Trophoblast cell (in vitro differentiated cells and primary cell): ENCODE measurements around the gene ZAP70.

Source experiments
- DNase-seq, 2 donors: peaks; one replicate each; pipeline ENCODE4 v3.0.0-alpha.2; 2016
- H2AFZ ChIP-seq: 2 replicates; pipeline ENCODE4 v1.6.1; 2013; ENCODE audit warnings: low read length, moderate library complexity, mild to moderate bottlenecking; ENCODE audit not compliant: insufficient read depth, poor library complexity
- H2AK5ac ChIP-seq: 2 replicates; pipeline ENCODE4 v1.6.1; 2013; ENCODE audit warnings: mild to moderate bottlenecking, low read length
- H2BK120ac ChIP-seq: 2 replicates; pipeline ENCODE4 v1.6.1; 2013; ENCODE audit warnings: low read length, mild to moderate bottlenecking, moderate library complexity; ENCODE audit not compliant: insufficient read depth, poor library complexity
- H2BK12ac ChIP-seq: 2 replicates; pipeline ENCODE4 v1.6.1; 2013; ENCODE audit warnings: mild to moderate bottlenecking, low read length, moderate library complexity
- H2BK5ac ChIP-seq: 2 replicates; pipeline ENCODE4 v1.6.1; 2013; ENCODE audit warnings: low read length, low read depth, moderate library complexity, mild to moderate bottlenecking; ENCODE audit not compliant: poor library complexity
- H3K14ac ChIP-seq: 2 replicates; pipeline ENCODE4 v1.6.1; 2013; ENCODE audit warnings: mild to moderate bottlenecking, low read length
- H3K18ac ChIP-seq: 2 replicates; pipeline ENCODE4 v1.6.1; 2013; ENCODE audit warnings: mild to moderate bottlenecking, low read length
- H3K23ac ChIP-seq: 2 replicates; pipeline ENCODE4 v1.6.1; 2013; ENCODE audit warnings: low read length
- H3K27ac ChIP-seq: 2 replicates; pipeline ENCODE4 v1.5.1; 2013; ENCODE audit warnings: low read depth, mild to moderate bottlenecking, inconsistent platforms, low read length, moderate library complexity
- H3K27me3 ChIP-seq: 2 replicates; pipeline ENCODE4 v1.6.1; 2013; ENCODE audit warnings: inconsistent platforms, mild to moderate bottlenecking, low read length, moderate library complexity; ENCODE audit not compliant: insufficient read depth
- H3K36me3 ChIP-seq, 2 experiments: 1 replicate in 1 of 2; 2 replicates in 1 of 2; pipeline ENCODE4 v1.6.1; 2013; ENCODE audit warnings: low read length in 2 of 2, mild to moderate bottlenecking in 2 of 2, moderate library complexity in 1 of 2; ENCODE audit not compliant: insufficient read depth in 2 of 2, control insufficient read depth in 1 of 2
- H3K4ac ChIP-seq: 2 replicates; pipeline ENCODE4 v1.6.1; 2013; ENCODE audit warnings: low read depth, mild to moderate bottlenecking, low read length, moderate library complexity
- H3K4me1 ChIP-seq, 2 experiments: 1 replicate in 1 of 2; 2 replicates in 1 of 2; pipeline ENCODE4 v1.6.1; 2013; ENCODE audit warnings: low read length in 2 of 2, mild to moderate bottlenecking in 2 of 2, moderate library complexity in 1 of 2; ENCODE audit not compliant: insufficient read depth in 2 of 2, control insufficient read depth in 1 of 2
- H3K4me2 ChIP-seq: 2 replicates; pipeline ENCODE4 v1.6.1; 2013; ENCODE audit warnings: inconsistent platforms, mild to moderate bottlenecking, low read length, moderate library complexity
- H3K4me3 ChIP-seq: 2 replicates; pipeline ENCODE4 v1.5.1; 2013; ENCODE audit warnings: mild to moderate bottlenecking, low read depth, low read length, inconsistent platforms
- H3K79me1 ChIP-seq: one replicate; pipeline ENCODE4 v1.6.1; 2013; ENCODE audit warnings: low read length
- H3K79me2 ChIP-seq: 2 replicates; pipeline ENCODE4 v1.6.1; 2013; ENCODE audit warnings: low read length, mild to moderate bottlenecking; ENCODE audit not compliant: control insufficient read depth, insufficient read depth, poor library complexity
- H3K9ac ChIP-seq: 2 replicates; pipeline ENCODE4 v1.6.1; 2013; ENCODE audit warnings: mild to moderate bottlenecking, low read length
- H3K9me3 ChIP-seq: 2 replicates; pipeline ENCODE4 v1.6.1; 2013; ENCODE audit warnings: low read depth, mild to moderate bottlenecking, control low read depth, inconsistent platforms, low read length; ENCODE audit not compliant: insufficient read depth
- H4K12ac ChIP-seq: 2 replicates; pipeline ENCODE4 v1.6.1; 2013; ENCODE audit warnings: low read depth, mild to moderate bottlenecking, low read length, moderate library complexity
- H4K8ac ChIP-seq: 2 replicates; pipeline ENCODE4 v1.6.1; 2013; ENCODE audit warnings: low read depth, mild to moderate bottlenecking, low read length, moderate library complexity
- H4K91ac ChIP-seq: one replicate; pipeline ENCODE4 v1.6.1; 2013; ENCODE audit warnings: low read depth, mild to moderate bottlenecking, low read length, moderate library complexity
- whole genome bisulfite sequencing: extraction: QIAGEN DNeasy Blood & Tissue Kit; methylation state at CpG from one replicate; pipeline ENCODE4 v1.1.7; 2013; ENCODE audit warnings: missing lambda C conversion rate; ENCODE audit not compliant: insufficient read length, insufficient coverage; ENCODE audit errors: extremely low coverage; 5-methylcytosine and 5-hydroxymethylcytosine counted together

Gene ZAP70

GRCh38 chr2:97734061-97735051 is 21.0 kb downstream of the ZAP70 start:
- H3K27ac ChIP-seq: no peak overlapping the region
- no peaks in the 10 kb centered on the region for H3K79me2 ChIP-seq
- H3K4ac ChIP-seq: no peak overlapping the region
- H3K4me3 ChIP-seq: peak overlapping the region; percentile 32
- no peak overlapping the region for H3K23ac ChIP-seq
- peaks cover 12% of the 10 kb centered on the region for H3K9me3 ChIP-seq
- H2AFZ ChIP-seq: no peak overlapping the region
- H4K12ac ChIP-seq: no peak overlapping the region
- no peak overlapping the region for H3K18ac ChIP-seq
- no peak overlapping the region for H2BK120ac ChIP-seq
- no peaks in the 10 kb centered on the region for H3K4me1 ChIP-seq
- no peaks in the 10 kb centered on the region for H3K79me1 ChIP-seq
- no peak overlapping the region for H4K91ac ChIP-seq
- H3K27me3 ChIP-seq: no peaks in the 10 kb centered on the region
- no peak overlapping the region for H2BK12ac ChIP-seq
- no peak overlapping the region for H3K9ac ChIP-seq
- no peak overlapping the region for H2AK5ac ChIP-seq
- no peak overlapping the region for H2BK5ac ChIP-seq
- no peak overlapping the region for H3K14ac ChIP-seq
- no peak overlapping the region for H4K8ac ChIP-seq
- DNase-seq: peak in 1 of 2 donors; percentile 7
- WGBS: no CpG with 5 or more reads among the region's 44 CpGs
- no peak overlapping the region for H3K4me2 ChIP-seq
- H3K36me3 ChIP-seq: no peaks in the 10 kb centered on the region

GRCh38 chr2:97735161-97735561 is 21.8 kb downstream of the ZAP70 start:
- H3K27ac ChIP-seq: no peak overlapping the region
- no peaks in the 10 kb centered on the region for H3K27me3 ChIP-seq
- H4K8ac ChIP-seq: no peak overlapping the region
- peaks cover 4% of the 10 kb centered on the region for H3K79me1 ChIP-seq
- no CpG with 5 or more reads among the region's 29 CpGs for WGBS
- no peak overlapping the region for H2BK120ac ChIP-seq
- no peak overlapping the region for H2AK5ac ChIP-seq
- no peak overlapping the region for H4K91ac ChIP-seq
- no peaks in the 10 kb centered on the region for H3K36me3 ChIP-seq
- DNase-seq: no peak
- H2BK5ac ChIP-seq: no peak overlapping the region
- H4K12ac ChIP-seq: no peak overlapping the region
- no peak overlapping the region for H3K9ac ChIP-seq
- H2BK12ac ChIP-seq: no peak overlapping the region
- no peak overlapping the region for H3K23ac ChIP-seq
- no peak overlapping the region for H3K14ac ChIP-seq
- peaks cover 11% of the 10 kb centered on the region for H3K9me3 ChIP-seq
- no peak overlapping the region for H3K4ac ChIP-seq
- no peaks in the 10 kb centered on the region for H3K4me1 ChIP-seq
- H3K4me2 ChIP-seq: no peak overlapping the region
- peak overlapping the region; percentile 1 for H3K4me3 ChIP-seq
- H2AFZ ChIP-seq: no peak overlapping the region
- H3K79me2 ChIP-seq: no peaks in the 10 kb centered on the region
- no peak overlapping the region for H3K18ac ChIP-seq

- Histone ChIP-seq H3K36me3 (no peaks in the 10 kb centered on the region), H3K4me1 (peaks cover 1 to 4% of the 10 kb centered on the region in 2 experiments), H3K79me2 (no peaks in the 10 kb centered on the region), H3K4me3 (no peak overlapping the region), H2BK5ac (no peak overlapping the region), H3K14ac (no peak overlapping the region), H2AK5ac (no peak overlapping the region), H3K4me2 (no peak overlapping the region), H3K18ac (no peak overlapping the region), H3K4ac (no peak overlapping the region), H2BK120ac (no peak overlapping the region), H3K27me3 (no peaks in the 10 kb centered on the region), H2AFZ (no peak overlapping the region), H3K9ac (no peak overlapping the region), H4K91ac (no peak overlapping the region), H3K27ac (no peak overlapping the region), H3K23ac (no peak overlapping the region), H4K12ac (no peak overlapping the region), H3K79me1 (peaks cover 6% of the 10 kb centered on the region), H4K8ac (no peak overlapping the region), H3K9me3 (peaks cover 9% of the 10 kb centered on the region), H2BK12ac (no peak overlapping the region)
- no CpG with 5 or more reads among the region's 4 CpGs for WGBS
- no peak for DNase-seq
These were observed 22.8 kb downstream of the ZAP70 start for GRCh38 chr2:97736185-97736584.

GRCh38 chr2:97736608-97737330 is 23.4 kb downstream of the ZAP70 start:
- Histone ChIP-seq H3K79me1 (peaks cover 11% of the 10 kb centered on the region), H3K4me2 (no peak overlapping the region), H4K91ac (no peak overlapping the region), H3K14ac (no peak overlapping the region), H3K4me1 (peaks cover 7 to 10% of the 10 kb centered on the region in 2 experiments), H3K27ac (no peak overlapping the region), H2BK5ac (no peak overlapping the region), H3K23ac (no peak overlapping the region), H3K79me2 (no peaks in the 10 kb centered on the region), H3K9ac (no peak overlapping the region), H2AK5ac (no peak overlapping the region), H3K27me3 (no peaks in the 10 kb centered on the region), H4K12ac (no peak overlapping the region), H4K8ac (no peak overlapping the region), H3K4me3 (no peak overlapping the region), H2AFZ (no peak overlapping the region), H3K4ac (no peak overlapping the region), H2BK12ac (no peak overlapping the region), H3K36me3 (no peaks in the 10 kb centered on the region), H2BK120ac (no peak overlapping the region), H3K18ac (no peak overlapping the region), H3K9me3 (peaks cover 7% of the 10 kb centered on the region)
- no CpG with 5 or more reads among the region's 20 CpGs for WGBS
- no peak for DNase-seq
